ENCODE measurements around the gene MAEA. TPM values are rescaled to one million over a fixed set of nuclear protein-coding genes. Genes with fewer than 3 reads are reported as not detected.

MAEA gene
- total RNA-seq, 1 donor from 2014 or later: 74.0 TPM

DNA sequence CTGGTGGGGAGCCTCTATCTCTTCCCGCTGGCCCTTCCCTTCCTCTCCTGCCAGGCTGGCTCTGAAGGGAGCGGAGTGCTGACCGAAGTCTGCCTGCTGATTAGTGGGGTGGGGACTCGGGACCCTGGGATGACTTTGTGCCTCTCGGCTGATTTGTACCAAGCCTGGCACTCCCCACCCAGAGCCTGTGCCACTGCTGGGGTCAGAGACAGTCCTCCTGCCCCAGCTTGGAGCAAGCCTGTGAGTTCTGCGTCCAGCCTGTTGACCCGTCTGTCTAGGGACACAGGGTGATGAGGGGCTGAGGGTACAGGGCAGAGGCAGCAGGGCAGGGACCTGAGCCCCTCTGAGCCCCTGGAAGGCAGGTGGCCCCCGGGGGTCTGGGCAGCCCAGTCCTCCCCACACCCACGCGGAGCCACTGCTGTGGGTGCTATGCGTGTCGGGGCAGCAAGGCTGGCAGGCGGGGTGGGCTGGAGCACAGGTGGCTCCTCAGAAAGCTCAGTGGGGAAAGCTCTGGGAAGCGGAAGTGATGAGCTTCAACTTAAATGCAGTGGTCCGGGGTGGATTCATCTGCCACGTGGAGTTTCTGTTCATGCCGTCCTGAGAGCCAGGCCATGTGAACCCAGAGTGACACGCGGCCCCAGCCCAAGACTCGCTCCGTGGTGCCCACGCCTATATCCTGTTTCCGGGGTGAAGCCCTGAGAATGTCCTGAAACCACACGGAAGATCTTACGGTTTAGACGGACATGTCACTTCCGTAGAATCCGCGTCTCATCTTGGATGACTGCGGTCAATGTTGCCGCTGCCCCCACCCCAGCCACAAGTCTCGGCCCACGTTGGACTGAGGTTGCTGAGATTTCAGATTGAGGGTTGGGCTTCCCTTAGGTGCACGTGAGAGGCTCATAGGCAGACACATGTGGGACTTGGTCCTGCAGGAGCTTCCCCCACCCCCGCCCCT is 36.3 kb downstream of the MAEA start:
- Mint-ChIP-seq H3K9me3 (no peaks in the 10 kb centered on the region), H3K36me3 (ENCODE audit: low read depth) (peaks cover 8% of the 10 kb centered on the region), H3K4me1 (no peaks in the 10 kb centered on the region), H3K27ac (ENCODE audit: unreplicated experiment) (peak overlapping the region; percentile 35), H3K27me3 (ENCODE audit: low read depth) (no peaks in the 10 kb centered on the region), H3K4me3 (no peak overlapping the region)
- TF ChIP-seq, protein P1, sequence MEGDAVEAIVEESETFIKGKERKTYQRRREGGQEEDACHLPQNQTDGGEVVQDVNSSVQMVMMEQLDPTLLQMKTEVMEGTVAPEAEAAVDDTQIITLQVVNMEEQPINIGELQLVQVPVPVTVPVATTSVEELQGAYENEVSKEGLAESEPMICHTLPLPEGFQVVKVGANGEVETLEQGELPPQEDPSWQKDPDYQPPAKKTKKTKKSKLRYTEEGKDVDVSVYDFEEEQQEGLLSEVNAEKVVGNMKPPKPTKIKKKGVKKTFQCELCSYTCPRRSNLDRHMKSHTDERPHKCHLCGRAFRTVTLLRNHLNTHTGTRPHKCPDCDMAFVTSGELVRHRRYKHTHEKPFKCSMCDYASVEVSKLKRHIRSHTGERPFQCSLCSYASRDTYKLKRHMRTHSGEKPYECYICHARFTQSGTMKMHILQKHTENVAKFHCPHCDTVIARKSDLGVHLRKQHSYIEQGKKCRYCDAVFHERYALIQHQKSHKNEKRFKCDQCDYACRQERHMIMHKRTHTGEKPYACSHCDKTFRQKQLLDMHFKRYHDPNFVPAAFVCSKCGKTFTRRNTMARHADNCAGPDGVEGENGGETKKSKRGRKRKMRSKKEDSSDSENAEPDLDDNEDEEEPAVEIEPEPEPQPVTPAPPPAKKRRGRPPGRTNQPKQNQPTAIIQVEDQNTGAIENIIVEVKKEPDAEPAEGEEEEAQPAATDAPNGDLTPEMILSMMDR (conservative IDR thresholded peaks at IDR 0.05): no peak
- DNase-seq (ENCODE audit: low read depth, low spot score): no peak

DNA sequence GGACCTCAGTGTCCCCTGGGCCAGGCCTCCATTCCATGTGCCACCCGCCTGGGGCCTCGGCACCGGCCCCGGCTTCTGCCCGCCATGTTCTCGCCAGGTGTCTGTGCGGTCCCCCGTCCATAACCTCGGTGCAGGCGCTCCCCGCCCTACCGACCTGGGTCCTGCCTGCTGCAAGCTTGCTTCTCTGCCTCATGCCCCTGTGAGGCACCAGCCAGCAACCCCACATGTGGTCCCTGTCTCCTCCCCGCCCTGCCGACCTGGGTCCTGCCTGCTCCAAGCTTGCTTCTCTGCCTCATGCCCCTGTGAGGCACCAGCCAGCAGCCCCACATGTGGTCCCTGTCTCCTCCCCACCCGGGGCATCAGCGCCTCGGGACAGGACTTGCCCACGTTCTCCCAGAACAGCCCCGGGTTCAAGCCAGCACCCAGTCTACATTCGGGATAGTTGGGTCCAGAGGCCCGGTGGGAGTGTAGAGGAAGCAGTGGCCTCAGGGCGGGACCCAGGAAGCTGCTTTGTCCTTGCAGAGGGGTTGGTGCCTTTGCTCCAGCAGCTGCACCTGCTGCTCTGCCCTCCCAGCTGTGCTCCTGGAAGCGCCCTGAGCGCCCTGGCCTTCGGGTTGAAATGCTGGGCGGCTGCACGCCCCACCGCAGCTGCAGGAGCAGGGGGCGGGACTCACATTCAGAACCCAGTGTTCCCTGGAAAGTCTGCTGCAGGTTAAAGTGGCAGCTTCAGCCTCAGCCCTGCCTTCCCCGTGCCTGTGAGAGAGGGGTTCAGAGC is 37.2 kb downstream of the MAEA start:
- Mint-ChIP-seq H3K27ac (ENCODE audit: unreplicated experiment) (no peak overlapping the region), H3K9me3 (no peaks in the 10 kb centered on the region), H3K36me3 (ENCODE audit: low read depth) (peaks cover 4% of the 10 kb centered on the region), H3K27me3 (ENCODE audit: low read depth) (no peaks in the 10 kb centered on the region), H3K4me1 (no peaks in the 10 kb centered on the region), H3K4me3 (no peak overlapping the region)
- no peak for DNase-seq (ENCODE audit: low read depth, low spot score)
- TF ChIP-seq, protein P1 (conservative IDR thresholded peaks at IDR 0.05): no peak

DNA sequence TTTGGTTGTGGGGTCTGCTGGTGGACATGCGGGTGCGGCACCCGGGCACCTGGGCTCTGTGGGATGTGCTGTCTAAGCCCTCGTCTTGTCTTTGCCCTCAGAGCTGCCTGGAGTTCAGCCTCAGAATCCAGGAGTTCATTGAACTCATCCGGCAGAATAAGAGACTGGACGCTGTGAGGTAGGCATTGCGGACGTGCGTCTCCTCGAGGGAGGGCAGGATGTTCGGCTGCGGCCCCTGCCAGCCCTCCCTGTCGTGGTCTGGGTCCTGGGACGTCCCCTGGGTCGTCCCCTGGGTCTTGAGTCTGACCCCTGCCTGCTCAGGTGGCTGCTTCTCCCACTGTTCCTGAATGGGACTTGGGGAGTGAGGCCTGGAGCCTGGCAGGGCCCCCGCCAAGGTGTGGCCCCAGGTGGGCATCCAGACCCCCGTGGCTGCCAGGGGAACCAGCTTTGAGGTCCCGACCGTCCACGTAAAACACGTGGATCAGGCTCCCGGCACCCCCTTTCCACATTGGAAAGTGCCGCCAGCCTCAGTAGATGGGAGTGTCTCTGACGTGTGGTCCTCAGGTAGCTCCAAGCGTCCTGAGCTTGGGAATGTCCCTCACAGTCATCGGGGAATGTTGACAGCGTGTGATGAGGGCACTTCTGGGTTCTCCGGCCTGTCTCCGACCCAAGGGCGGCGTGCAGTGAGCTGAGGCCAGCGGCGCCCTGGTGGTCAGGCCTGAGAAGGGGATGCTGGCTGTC is 38.0 kb downstream of the MAEA start:
- Mint-ChIP-seq H3K9me3 (no peaks in the 10 kb centered on the region), H3K27me3 (ENCODE audit: low read depth) (no peaks in the 10 kb centered on the region), H3K36me3 (ENCODE audit: low read depth) (peaks cover 4% of the 10 kb centered on the region), H3K27ac (ENCODE audit: unreplicated experiment) (no peak overlapping the region), H3K4me1 (no peaks in the 10 kb centered on the region), H3K4me3 (no peak overlapping the region)
- no peak for DNase-seq (ENCODE audit: low read depth, low spot score)
- TF ChIP-seq, protein P1 (conservative IDR thresholded peaks at IDR 0.05): no peak

DNA sequence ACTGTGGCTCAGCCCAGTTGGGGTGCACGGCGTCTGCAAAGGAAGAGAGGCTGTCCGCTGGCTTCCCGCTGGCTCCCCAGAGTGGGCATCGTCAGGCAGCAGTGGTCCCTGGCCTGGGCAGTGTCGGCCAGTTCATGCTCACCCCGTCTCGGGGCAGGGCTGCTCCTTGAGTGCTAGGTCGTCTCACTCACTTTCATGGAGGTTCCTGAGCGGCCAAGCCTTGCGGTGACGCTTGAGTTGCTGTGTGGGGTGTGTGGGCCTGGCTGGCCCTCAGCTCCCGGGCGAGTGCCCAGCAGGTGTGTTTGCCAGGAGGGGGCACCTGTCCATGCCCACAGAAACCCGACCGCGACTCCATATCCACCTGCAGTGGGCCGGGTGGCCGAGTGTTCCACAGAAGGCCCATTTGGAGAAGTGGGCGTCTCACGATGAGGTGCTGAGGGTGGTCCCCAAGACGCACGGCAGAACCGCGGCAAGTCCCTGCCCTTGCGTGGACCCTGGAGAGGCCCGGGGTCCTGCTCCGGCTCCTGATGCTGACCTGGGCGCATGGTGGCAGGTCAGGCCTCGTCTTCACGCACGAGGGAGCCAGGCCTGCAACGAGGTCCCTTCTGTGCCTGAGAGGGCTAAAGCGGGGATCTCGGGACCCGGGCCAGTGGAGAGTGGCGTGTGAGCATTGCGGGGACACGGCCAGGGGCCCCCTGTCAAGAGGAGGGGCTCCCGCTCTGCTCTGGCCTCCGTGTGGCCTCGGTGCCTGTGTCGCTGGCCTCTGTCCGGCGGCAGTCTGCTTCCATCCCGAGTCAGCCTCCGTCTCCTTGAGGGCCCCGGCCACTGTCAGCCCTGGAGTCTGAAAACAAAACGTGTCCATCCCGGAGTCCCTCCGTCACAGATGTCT is 38.8 kb downstream of the MAEA start:
- TF ChIP-seq, protein P1 (conservative IDR thresholded peaks at IDR 0.05): no peak
- no peaks in the 10 kb centered on the region for H3K27me3 Mint-ChIP-seq (ENCODE audit: low read depth)
- no peak for DNase-seq (ENCODE audit: low read depth, low spot score)
- H3K9me3 Mint-ChIP-seq: no peaks in the 10 kb centered on the region
- H3K4me3 Mint-ChIP-seq: no peak overlapping the region
- no peaks in the 10 kb centered on the region for H3K4me1 Mint-ChIP-seq
- H3K27ac Mint-ChIP-seq (ENCODE audit: unreplicated experiment): peak overlapping the region; percentile 35
- peaks cover 4% of the 10 kb centered on the region for H3K36me3 Mint-ChIP-seq (ENCODE audit: low read depth)

Data from neural crest cell (in vitro differentiated cells).